IgD-negative memory B cell (primary cell): ENCODE data around the gene PAK5. TPM values are rescaled to one million over a fixed set of nuclear protein-coding genes. Genes with fewer than 3 reads are reported as not detected.
A peak's percentile ranks its signal among the peaks of the same experiment; 100 is the strongest.

ENCODE experiments used
- H3K27ac Mint-ChIP-seq, 3 donors: one replicate each; pipeline ENCODE4 v1.8.0; 2020 to 2022; ENCODE audit warnings: mild to moderate bottlenecking in 3 of 3, mixed read lengths in 3 of 3, moderate library complexity in 1 of 3
- H3K27me3 Mint-ChIP-seq: one replicate; pipeline ENCODE4 v1.8.0; 2021; ENCODE audit warnings: mixed read lengths
- H3K36me3 Mint-ChIP-seq: one replicate; pipeline ENCODE4 v1.8.0; 2020; ENCODE audit warnings: mild to moderate bottlenecking, mixed read lengths
- H3K4me1 Mint-ChIP-seq, 3 donors: one replicate each; pipeline ENCODE4 v1.8.0; 2020 to 2022; ENCODE audit warnings: mixed read lengths in 3 of 3, mild to moderate bottlenecking in 1 of 3
- H3K4me3 Mint-ChIP-seq, 4 donors: one replicate each; pipeline ENCODE4 v1.8.0; 2020 to 2022; ENCODE audit warnings: mild to moderate bottlenecking in 4 of 4, mixed read lengths in 4 of 4, moderate library complexity in 3 of 4
- H3K9me3 Mint-ChIP-seq, 3 donors: one replicate each; pipeline ENCODE4 v1.8.0; 2020 to 2021; ENCODE audit warnings: mixed read lengths in 3 of 3, mild to moderate bottlenecking in 1 of 3
- polyA plus RNA-seq: library from polyadenylated mRNA; unstranded; fragments of 300-500 nt; fragmentation: Illumina TruSeq; gene quantifications from one replicate; pipeline ENCODE4 v1.2.3, GENCODE V29; 2021

Gene PAK5
- polyA plus RNA-seq, 1 donor from 2014 or later, result not detected

DNA sequence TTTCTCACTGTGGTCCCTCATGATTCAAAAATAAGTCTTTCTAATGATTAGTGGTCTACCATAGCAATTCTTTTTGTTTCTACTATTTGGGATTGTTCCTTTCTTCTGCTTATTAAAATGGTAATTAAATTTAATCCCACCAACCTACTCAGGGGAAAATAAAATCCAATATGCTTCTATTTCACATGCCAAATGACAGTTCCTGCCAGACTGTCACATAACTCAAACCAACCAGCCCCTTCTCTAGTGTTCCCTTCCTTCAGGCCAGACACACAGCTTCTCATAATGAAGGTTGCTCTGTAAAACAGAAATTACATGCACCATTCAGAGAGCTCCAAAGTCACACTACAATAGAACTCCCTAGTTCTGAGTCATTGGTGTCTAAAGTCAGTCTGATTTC is 23.2 kb downstream of the PAK5 start:
- Mint-ChIP-seq H3K9me3 (peaks cover 0 to 2% (median 0%) of the 10 kb centered on the region in 3 donors), H3K36me3 (no peaks in the 10 kb centered on the region), H3K27ac (no peak overlapping the region), H3K4me1 (no peaks in the 10 kb centered on the region), H3K27me3 (no peaks in the 10 kb centered on the region), H3K4me3 (no peak overlapping the region)

- Mint-ChIP-seq H3K36me3 (no peaks in the 10 kb centered on the region), H3K27me3 (no peaks in the 10 kb centered on the region), H3K27ac (no peak overlapping the region), H3K9me3 (peaks cover 0 to 5% (median 3%) of the 10 kb centered on the region in 3 donors), H3K4me3 (no peak overlapping the region), H3K4me1 (no peaks in the 10 kb centered on the region)
These were observed 28.1 kb downstream of the PAK5 start for GRCh38 chr20:9810738-9811137.

DNA sequence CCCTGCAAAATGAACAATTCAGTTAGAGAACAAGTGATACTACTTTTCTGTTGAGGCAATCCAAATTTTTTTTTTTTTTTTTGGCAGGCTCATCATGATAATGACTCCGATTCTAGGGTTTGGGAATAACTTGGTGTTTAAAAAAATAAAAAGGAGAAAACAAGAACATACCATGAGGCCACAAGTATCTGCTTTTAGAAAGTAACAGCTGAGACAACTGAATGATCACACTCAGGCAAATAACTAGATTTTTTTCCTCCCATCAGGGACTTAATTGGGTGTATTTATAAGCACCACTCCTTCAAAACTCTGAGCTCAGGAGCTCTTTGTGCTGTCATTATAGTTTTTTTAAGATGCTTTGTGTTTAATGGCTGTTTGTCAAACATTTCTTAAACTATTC is 29.6 kb downstream of the PAK5 start:
- no peak overlapping the region for H3K4me3 Mint-ChIP-seq
- H3K27ac Mint-ChIP-seq, result no peak overlapping the region
- H3K4me1 Mint-ChIP-seq, result no peaks in the 10 kb centered on the region
- H3K27me3 Mint-ChIP-seq, result no peaks in the 10 kb centered on the region
- peaks cover 1 to 8% (median 3%) of the 10 kb centered on the region in 3 donors for H3K9me3 Mint-ChIP-seq
- no peaks in the 10 kb centered on the region for H3K36me3 Mint-ChIP-seq

GRCh38 chr20:9808166-9808565 is 30.7 kb downstream of the PAK5 start:
- Mint-ChIP-seq H3K4me3 (no peak overlapping the region), H3K4me1 (no peaks in the 10 kb centered on the region), H3K27me3 (no peaks in the 10 kb centered on the region), H3K27ac (no peak overlapping the region), H3K36me3 (no peaks in the 10 kb centered on the region), H3K9me3 (peaks cover 1 to 8% (median 4%) of the 10 kb centered on the region in 3 donors)

DNA sequence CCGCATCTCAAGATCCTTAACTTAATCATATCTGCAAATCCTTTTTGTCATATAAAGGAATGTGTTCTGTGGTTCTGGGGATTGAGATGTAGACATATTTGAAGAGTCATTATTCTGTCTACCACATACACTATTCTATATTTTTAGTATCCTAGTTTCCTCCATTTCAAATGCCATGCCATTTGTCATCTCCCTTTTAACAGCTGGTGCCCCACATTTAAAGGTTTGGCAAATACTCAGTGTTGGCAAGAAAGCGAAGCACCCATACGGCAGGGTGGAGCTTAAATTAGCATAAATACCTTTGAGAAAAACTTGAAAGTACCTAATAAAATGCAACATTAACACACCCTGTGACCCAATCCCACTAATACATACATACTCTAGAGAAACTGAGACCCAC is 31.7 kb downstream of the PAK5 start:
- H3K9me3 Mint-ChIP-seq, result peaks cover 1 to 8% (median 5%) of the 10 kb centered on the region in 3 donors
- no peaks in the 10 kb centered on the region for H3K4me1 Mint-ChIP-seq
- H3K27me3 Mint-ChIP-seq, result no peaks in the 10 kb centered on the region
- H3K36me3 Mint-ChIP-seq, result no peaks in the 10 kb centered on the region
- H3K4me3 Mint-ChIP-seq, result no peak overlapping the region
- H3K27ac Mint-ChIP-seq, result no peak overlapping the region

- peaks cover 2% of the 10 kb centered on the region for H3K36me3 Mint-ChIP-seq
- no peaks in the 10 kb centered on the region for H3K4me1 Mint-ChIP-seq
These were observed 38.5 kb downstream of the PAK5 start for GRCh38 chr20:9800421-9800820.

GRCh38 chr20:9794831-9795230 is 44.0 kb downstream of the PAK5 start:
- Mint-ChIP-seq H3K27ac (no peak overlapping the region), H3K9me3 (peaks cover 3 to 8% (median 7%) of the 10 kb centered on the region in 3 donors), H3K27me3 (no peaks in the 10 kb centered on the region), H3K36me3 (peaks cover 2% of the 10 kb centered on the region), H3K4me1 (no peaks in the 10 kb centered on the region), H3K4me3 (no peak overlapping the region)

More at GRCh38 chr20:9800421-9800820, 38.5 kb downstream of the PAK5 start:
- H3K4me3 Mint-ChIP-seq, result no peak overlapping the region
- H3K9me3 Mint-ChIP-seq, result peaks cover 4 to 7% (median 5%) of the 10 kb centered on the region in 3 donors
- H3K27me3 Mint-ChIP-seq, result no peaks in the 10 kb centered on the region
- no peak overlapping the region for H3K27ac Mint-ChIP-seq

DNA sequence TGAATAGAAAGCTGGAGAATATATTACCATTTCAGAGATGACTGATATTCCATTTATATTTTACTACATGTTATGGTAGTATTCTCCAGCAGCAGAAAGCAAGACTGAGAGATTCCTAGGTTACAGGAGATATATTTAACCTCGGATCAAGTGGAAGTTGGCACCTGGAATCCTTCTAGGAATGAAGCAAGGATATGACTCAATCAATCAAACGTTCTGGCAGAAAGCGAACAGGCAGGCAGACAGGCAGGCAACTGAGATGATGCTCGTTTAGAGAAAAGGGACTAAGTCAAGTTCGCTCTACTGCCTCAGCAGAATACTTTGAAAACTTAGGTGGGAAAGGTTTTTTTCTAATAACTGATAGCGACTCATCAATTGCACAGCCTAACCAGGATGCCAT is 46.2 kb downstream of the PAK5 start:
- H3K27me3 Mint-ChIP-seq, result no peaks in the 10 kb centered on the region
- H3K27ac Mint-ChIP-seq, result no peak overlapping the region
- H3K36me3 Mint-ChIP-seq, result peaks cover 2% of the 10 kb centered on the region
- peaks cover 3 to 8% (median 7%) of the 10 kb centered on the region in 3 donors for H3K9me3 Mint-ChIP-seq
- H3K4me3 Mint-ChIP-seq, result no peak overlapping the region
- no peaks in the 10 kb centered on the region for H3K4me1 Mint-ChIP-seq

GRCh38 chr20:9789131-9789530 is 49.7 kb downstream of the PAK5 start:
- H3K27ac Mint-ChIP-seq, result no peak overlapping the region
- H3K4me1 Mint-ChIP-seq, result no peaks in the 10 kb centered on the region
- no peaks in the 10 kb centered on the region for H3K36me3 Mint-ChIP-seq
- no peaks in the 10 kb centered on the region for H3K27me3 Mint-ChIP-seq
- H3K9me3 Mint-ChIP-seq, result peaks cover 0 to 2% (median 0%) of the 10 kb centered on the region in 3 donors
- peak overlapping the region in 1 of 4 donors; percentile 23 for H3K4me3 Mint-ChIP-seq

GRCh38 chr20:9775176-9775575 is 63.7 kb downstream of the PAK5 start:
- Mint-ChIP-seq H3K4me3 (no peak overlapping the region), H3K27ac (no peak overlapping the region), H3K4me1 (no peaks in the 10 kb centered on the region), H3K36me3 (no peaks in the 10 kb centered on the region), H3K9me3 (peaks cover 3 to 7% (median 4%) of the 10 kb centered on the region in 3 donors), H3K27me3 (no peaks in the 10 kb centered on the region)

DNA sequence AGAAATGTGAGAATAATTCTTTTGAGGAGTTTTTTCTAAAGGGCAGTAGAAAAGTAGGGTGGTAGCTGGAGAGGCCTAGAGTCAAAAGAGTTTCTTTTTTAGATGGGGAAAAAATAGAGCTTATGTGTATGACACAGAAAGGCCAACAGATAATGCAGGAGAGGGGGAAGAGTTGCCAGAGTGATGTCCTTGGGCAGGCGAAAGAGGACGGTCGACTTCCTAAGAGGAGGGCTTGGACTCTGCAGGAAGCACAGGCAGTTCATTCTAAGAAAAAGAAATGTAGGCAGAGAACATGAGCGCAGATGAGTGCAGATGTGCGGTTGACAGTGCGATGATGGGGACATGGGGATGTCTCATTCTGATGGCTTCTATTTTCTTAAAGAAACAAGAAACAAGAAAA is 68.9 kb downstream of the PAK5 start:
- H3K4me1 Mint-ChIP-seq, result no peaks in the 10 kb centered on the region
- H3K27me3 Mint-ChIP-seq, result no peaks in the 10 kb centered on the region
- no peak overlapping the region for H3K27ac Mint-ChIP-seq
- H3K36me3 Mint-ChIP-seq, result no peaks in the 10 kb centered on the region
- H3K4me3 Mint-ChIP-seq, result no peak overlapping the region
- peaks cover 0 to 8% (median 3%) of the 10 kb centered on the region in 3 donors for H3K9me3 Mint-ChIP-seq

DNA sequence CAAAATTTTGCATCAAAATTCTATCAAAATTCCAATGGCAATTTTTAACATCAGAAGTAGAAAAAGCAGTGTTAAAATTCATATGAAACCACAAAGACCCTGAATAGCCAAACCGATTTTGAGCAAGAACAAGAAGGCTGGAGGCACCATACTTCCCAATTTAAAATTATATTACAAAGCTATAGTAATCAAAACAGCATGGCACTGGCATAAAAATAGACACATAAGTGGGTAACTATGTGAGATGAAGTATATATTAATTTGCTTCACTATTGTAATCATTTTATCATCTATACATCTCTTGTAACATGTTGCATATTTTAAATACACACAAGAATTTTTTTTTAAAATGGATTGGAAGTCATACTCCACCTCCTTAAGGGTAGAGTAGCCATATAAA is 77.4 kb downstream of the PAK5 start:
- H3K27ac Mint-ChIP-seq, result no peak overlapping the region
- peaks cover 0 to 14% (median 11%) of the 10 kb centered on the region in 3 donors for H3K9me3 Mint-ChIP-seq
- no peaks in the 10 kb centered on the region for H3K27me3 Mint-ChIP-seq
- H3K4me3 Mint-ChIP-seq, result no peak overlapping the region
- H3K4me1 Mint-ChIP-seq, result no peaks in the 10 kb centered on the region
- H3K36me3 Mint-ChIP-seq, result no peaks in the 10 kb centered on the region

GRCh38 chr20:9759392-9759791 is 79.5 kb downstream of the PAK5 start:
- Mint-ChIP-seq H3K27ac (no peak overlapping the region), H3K27me3 (no peaks in the 10 kb centered on the region), H3K4me1 (no peaks in the 10 kb centered on the region), H3K36me3 (no peaks in the 10 kb centered on the region), H3K4me3 (no peak overlapping the region), H3K9me3 (peaks cover 0 to 14% (median 11%) of the 10 kb centered on the region in 3 donors)

DNA sequence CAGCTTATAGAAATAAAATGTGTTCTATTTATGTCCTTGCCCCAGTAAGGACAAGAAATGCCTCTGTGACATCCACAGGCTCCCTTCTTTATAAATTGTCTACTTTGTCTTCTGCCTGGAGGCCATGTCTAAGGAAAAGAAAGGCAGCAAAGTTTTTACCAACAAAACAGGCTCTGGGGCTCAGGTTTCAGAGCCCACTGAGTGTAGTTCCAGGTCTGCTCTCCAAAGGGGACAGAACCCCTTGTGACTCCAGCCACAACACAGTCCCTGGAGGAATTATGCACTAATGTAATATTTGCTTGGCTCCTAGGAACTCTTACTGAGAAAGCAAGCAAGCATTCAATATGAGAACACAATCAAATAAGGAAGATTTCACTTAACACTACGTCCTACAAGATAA is 80.1 kb downstream of the PAK5 start:
- Mint-ChIP-seq H3K9me3 (peaks cover 0 to 14% (median 11%) of the 10 kb centered on the region in 3 donors), H3K4me1 (no peaks in the 10 kb centered on the region), H3K27me3 (no peaks in the 10 kb centered on the region), H3K36me3 (no peaks in the 10 kb centered on the region), H3K4me3 (peak overlapping the region in 1 of 4 donors; percentile 32), H3K27ac (no peak overlapping the region)

GRCh38 chr20:9756660-9757059 is 82.2 kb downstream of the PAK5 start:
- no peak overlapping the region for H3K4me3 Mint-ChIP-seq
- H3K4me1 Mint-ChIP-seq, result no peaks in the 10 kb centered on the region
- no peaks in the 10 kb centered on the region for H3K27me3 Mint-ChIP-seq
- no peaks in the 10 kb centered on the region for H3K36me3 Mint-ChIP-seq
- H3K9me3 Mint-ChIP-seq, result peaks cover 0 to 12% (median 6%) of the 10 kb centered on the region in 3 donors
- no peak overlapping the region for H3K27ac Mint-ChIP-seq

DNA sequence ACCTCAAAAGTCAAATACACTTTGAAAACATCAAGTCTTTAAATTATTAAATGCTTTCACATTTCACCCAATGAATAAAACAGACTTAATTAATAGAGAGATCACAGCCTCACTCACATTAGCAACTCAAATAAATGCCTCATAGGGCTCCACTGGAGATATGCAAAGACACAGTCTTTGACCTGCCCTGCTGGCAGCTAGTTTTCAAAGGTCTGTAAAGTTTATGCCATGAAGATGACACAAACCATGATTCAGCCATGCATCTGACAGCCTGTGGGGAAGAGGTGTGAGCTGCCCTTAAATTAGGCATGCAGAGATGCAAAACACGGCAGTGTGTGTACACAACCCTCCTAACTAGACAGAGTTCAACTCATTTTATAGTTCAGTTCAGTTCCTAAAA is 83.6 kb downstream of the PAK5 start:
- no peaks in the 10 kb centered on the region for H3K4me1 Mint-ChIP-seq
- H3K27me3 Mint-ChIP-seq, result no peaks in the 10 kb centered on the region
- H3K36me3 Mint-ChIP-seq, result no peaks in the 10 kb centered on the region
- H3K4me3 Mint-ChIP-seq, result no peak overlapping the region
- no peak overlapping the region for H3K27ac Mint-ChIP-seq
- peaks cover 0 to 8% (median 6%) of the 10 kb centered on the region in 3 donors for H3K9me3 Mint-ChIP-seq

- Mint-ChIP-seq H3K36me3 (no peaks in the 10 kb centered on the region), H3K27me3 (no peaks in the 10 kb centered on the region), H3K4me3 (no peak overlapping the region), H3K9me3 (peaks cover 0 to 6% (median 2%) of the 10 kb centered on the region in 3 donors), H3K4me1 (no peaks in the 10 kb centered on the region), H3K27ac (no peak overlapping the region)
These were observed 94.3 kb downstream of the PAK5 start for GRCh38 chr20:9744551-9744950.
